SU-DHL-6 (cell line): ENCODE results near the gene RAI2.

ENCODE experiments used
- EZH2phosphoT487 ChIP-seq: fragments of 200-600 bp; sonication (generic), shearing (Covaris generic); conservative IDR thresholded peaks from 2 replicates; pipeline ENCODE4 v1.6.1; 2018; ENCODE audit warnings: mild to moderate bottlenecking, antibody characterized with exemption, low read length, moderate library complexity, mixed read lengths
- TF ChIP-seq, protein P1 (sequence below): fragments of 200-600 bp; sonication (generic); IDR thresholded peaks from one replicate; pipeline ENCODE4 v1.5.1; 2017; ENCODE audit warnings: antibody characterized with exemption, mild to moderate bottlenecking, low read length, moderate library complexity; ENCODE audit not compliant: insufficient read depth, poor library complexity, severe bottlenecking

DNA sequence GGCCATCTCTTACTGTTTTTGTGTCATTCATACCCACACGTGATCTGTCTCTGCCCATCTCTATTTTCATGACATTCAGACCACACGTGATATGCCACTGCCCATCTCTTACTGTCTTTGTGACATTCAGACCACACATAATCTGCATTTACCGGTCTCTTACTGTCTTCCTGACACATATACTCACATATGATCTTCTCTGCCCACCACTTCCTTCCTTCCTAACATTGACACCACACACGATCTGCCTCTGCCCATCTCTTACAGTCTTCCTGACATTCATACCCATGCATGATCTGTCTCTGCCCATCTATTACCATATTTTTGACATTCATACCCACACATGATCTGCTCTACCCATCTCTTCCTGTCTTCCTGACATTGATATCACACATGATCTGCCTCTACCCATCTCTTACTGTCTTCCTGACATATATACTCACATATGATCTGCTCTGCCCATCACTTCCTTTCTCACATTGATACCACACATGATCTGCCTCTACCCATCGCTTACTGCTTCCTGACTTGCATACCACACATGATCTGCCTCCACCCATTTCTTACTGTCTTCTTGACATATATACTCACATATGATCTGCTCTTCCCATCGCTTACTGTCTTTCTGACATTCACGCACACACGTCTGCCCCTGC, 87.7 kb downstream of the RAI2 start:
- TF ChIP-seq, protein P1, sequence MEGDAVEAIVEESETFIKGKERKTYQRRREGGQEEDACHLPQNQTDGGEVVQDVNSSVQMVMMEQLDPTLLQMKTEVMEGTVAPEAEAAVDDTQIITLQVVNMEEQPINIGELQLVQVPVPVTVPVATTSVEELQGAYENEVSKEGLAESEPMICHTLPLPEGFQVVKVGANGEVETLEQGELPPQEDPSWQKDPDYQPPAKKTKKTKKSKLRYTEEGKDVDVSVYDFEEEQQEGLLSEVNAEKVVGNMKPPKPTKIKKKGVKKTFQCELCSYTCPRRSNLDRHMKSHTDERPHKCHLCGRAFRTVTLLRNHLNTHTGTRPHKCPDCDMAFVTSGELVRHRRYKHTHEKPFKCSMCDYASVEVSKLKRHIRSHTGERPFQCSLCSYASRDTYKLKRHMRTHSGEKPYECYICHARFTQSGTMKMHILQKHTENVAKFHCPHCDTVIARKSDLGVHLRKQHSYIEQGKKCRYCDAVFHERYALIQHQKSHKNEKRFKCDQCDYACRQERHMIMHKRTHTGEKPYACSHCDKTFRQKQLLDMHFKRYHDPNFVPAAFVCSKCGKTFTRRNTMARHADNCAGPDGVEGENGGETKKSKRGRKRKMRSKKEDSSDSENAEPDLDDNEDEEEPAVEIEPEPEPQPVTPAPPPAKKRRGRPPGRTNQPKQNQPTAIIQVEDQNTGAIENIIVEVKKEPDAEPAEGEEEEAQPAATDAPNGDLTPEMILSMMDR, result no peak
- no peak for TF ChIP-seq EZH2phosphoT487
